ENCODE measurements around the gene AGPAT3.

AGPAT3 gene

DNA sequence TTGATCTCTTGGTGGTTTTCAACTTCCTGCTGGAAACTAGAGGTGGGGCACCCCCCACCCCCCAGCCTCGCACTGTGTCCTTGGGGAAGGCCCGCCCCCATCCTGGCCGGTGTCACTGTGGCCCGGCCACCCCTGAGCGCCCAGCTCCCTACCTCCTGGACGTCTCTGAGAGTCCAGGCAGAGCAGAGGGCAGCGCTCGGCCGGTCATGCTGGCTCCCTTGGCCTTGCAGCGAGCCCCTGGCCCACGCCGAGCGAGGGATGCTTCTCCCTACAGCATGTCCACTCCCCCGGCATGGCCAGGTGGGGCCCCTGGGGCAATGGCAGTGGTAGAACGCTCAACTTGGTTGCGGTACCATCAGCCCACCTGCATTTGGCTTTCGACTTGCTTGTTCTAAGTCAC is 118.4 kb downstream of the AGPAT3 start:
- DNase-seq: no peak

DNA sequence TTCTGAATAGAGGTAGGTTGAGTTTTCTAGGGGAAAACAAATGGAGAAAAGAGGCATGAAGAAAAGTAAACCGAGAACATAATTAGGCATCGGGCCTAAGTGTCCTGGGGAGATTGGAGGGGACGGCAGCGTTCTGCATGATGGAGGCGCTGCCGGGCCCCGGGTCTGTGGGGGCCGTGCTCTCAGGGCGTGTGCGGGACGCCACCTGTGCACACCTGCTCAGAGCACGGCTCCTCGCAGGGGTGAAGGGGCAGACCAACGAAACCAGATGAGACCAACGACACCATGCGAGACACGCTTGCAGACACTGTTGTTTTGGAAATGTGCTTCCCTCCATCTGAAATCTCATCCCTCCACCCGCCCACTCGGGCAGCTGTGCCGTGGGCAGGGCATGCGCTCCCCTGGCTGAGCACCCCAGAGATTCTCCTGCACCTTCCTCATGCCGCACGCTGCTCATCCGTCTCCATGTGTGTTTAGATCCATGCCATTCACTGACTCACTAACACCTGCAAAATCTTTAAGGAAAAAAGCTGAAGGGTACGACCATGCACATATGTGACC is 118.9 kb downstream of the AGPAT3 start:
- DNase-seq: no peak

- DNase-seq: no peak
These were observed 120.1 kb downstream of the AGPAT3 start for GRCh38 chr21:43984905-43985689.

DNA sequence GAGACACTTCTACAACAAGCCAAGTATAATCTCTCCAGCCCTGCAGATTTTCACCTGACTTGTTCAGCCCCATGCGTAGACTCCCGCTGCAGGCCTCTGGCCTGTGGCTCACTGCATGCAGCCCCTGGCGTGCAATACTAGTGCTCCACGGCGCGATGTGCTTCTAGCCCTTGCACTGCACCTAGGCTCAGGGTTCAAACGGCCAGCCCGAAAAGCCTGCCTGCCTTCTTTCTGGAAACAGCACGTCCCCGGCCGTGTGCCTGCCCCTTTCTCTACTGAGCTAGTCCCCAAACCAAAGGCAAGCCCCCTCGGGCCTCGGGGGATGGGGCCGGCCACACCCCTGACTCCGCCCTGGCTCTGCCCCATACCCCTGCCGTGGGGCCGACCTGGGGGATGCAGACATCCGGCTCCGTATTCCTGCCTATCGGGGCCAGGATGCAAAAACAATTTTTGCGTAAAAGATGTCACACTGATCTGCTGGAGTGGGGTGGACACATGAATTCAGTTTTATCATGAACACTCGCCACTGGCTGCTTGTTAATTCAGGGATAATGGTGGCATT is 120.7 kb downstream of the AGPAT3 start:
- no peak for DNase-seq

DNA sequence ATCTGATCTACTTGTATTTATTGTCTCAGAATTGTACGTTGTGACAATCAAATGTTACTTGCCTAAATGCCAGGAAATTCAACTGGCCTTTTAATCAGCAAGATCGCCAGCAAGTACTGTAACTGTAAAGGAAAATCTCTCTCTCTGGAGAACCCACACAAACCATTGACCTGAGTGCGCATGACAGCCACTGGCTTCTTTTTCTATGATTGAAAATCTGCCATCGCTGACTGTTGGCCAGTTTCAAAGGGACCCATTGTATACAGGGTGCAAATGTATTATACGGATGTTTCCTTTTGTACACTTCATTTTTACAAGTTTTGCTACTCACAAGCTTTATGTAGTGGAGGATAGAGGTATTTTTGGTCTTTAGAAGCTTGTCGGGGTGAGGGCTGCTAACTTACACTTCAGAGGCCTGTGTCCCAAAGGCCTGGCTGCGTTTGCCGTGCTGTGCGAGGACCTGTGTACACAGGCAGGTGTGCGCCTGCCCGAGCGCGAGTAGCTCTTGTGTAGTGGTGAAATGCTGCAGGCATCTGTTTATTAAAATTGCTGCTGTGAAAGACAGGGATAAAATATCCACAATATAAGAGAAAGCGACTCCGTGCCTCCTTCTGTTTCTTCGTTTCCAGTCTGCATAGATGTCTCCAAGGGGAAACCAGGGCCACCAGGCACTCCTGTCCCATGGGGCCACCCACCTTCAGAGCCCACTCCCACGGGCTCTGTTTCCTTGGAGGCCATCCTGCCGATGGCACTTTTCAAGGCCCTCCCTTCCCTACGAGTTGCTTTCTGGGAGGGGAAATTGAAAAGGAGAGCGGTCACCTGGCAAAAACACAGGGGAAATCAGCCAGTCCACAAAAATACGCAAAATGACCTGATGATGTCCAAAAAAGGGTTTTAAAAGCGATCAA is 121.8 kb downstream of the AGPAT3 start:
- no peak for DNase-seq

DNA sequence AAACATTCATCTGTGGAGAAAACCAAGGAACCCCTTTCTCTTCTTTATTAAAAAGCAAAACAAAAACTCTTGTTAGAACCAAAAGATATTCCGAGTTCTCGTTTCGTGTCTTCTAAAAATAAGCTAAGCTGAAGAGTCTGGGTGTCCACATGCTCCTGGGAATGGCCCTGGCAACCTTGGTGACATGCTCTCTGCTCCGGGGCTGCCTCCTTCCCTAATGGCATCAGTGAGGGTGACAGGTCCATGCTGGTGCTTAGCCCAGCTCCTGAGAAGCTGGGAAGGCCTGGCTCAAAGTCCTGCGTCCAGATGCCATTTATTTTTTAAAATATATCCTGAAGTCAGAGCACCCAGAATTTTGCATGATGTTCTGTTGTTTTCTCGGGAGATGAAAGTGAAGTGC is 122.5 kb downstream of the AGPAT3 start:
- no peak for DNase-seq

DNA sequence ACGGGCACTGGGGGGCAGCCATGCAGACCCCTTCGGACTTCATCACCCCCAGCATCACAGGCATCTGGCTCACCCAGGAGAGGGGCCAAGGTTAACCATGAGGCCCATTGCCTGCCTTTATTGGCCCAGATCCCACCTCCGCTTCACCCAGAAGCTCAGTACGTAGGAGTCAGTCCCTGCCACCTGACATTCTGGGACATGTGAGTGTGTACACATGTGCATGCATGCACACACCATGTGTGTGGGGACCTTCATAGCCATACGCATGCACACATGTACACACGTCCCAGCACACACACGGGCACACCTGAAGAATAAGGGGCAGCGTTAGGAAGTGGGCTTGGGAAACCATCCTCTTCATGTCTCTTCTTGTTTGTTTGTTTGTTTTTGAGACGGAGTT is 123.0 kb downstream of the AGPAT3 start:
- no peak for DNase-seq

GRCh38 chr21:43988506-43989230 is 123.6 kb downstream of the AGPAT3 start:
- no peak for DNase-seq

- no peak for DNase-seq
These were observed 124.4 kb downstream of the AGPAT3 start for GRCh38 chr21:43989401-43989800.

- DNase-seq: no peak
These were observed 126.5 kb downstream of the AGPAT3 start for GRCh38 chr21:43991447-43991991.

DNA sequence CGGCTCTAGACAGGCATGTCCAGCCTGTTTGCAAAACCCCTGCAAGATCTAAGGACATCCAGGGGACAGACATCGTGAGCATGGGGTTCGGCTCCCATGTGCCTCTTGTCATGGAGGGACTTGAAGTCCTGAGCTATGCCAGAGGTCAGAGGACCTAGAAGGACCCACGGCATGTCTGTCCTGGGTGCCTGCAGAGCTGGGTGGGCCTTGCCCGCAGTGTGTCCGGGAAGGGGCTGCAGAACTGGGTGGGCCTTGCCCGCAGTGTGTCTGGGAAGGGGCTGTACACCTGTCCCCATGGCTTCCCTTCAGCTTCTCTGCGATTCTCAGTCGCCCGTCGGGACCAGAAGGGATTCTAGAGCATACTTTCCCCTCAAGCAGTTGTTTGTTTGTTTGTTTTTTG is 127.1 kb downstream of the AGPAT3 start:
- DNase-seq: no peak

- DNase-seq: no peak
These were observed 128.5 kb downstream of the AGPAT3 start for GRCh38 chr21:43993420-43993934.

- no peak for DNase-seq
These were observed 129.1 kb downstream of the AGPAT3 start for GRCh38 chr21:43994085-43994484.

- no peak for DNase-seq
These were observed 129.6 kb downstream of the AGPAT3 start for GRCh38 chr21:43994646-43995045.

GRCh38 chr21:43995521-43996105 is 130.6 kb downstream of the AGPAT3 start:
- DNase-seq: no peak

GRCh38 chr21:43997766-43998742 is 133.0 kb downstream of the AGPAT3 start:
- no peak for DNase-seq

- DNase-seq: no peak
These were observed 135.3 kb downstream of the AGPAT3 start for GRCh38 chr21:44000360-44000759.

DNA sequence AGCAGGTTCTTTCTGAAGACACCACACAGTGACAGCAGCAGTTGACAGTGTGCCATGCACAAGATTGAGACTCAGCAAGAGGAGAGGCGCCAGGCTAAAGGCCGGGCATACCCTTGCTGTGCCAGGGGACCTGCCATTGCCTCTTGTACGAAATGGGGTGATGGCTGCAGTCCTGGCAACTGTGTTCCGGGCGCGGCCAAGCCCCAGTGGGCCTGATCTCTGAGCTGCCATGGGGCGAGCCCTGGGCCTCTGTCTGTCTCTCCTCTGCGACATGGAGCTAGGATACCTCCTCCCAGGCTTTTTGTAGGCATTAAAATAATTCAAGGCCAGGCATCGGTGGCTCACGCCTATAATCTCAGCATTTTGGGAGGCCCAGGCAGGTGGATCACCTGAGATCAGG is 137.5 kb downstream of the AGPAT3 start:
- DNase-seq: no peak

DNA sequence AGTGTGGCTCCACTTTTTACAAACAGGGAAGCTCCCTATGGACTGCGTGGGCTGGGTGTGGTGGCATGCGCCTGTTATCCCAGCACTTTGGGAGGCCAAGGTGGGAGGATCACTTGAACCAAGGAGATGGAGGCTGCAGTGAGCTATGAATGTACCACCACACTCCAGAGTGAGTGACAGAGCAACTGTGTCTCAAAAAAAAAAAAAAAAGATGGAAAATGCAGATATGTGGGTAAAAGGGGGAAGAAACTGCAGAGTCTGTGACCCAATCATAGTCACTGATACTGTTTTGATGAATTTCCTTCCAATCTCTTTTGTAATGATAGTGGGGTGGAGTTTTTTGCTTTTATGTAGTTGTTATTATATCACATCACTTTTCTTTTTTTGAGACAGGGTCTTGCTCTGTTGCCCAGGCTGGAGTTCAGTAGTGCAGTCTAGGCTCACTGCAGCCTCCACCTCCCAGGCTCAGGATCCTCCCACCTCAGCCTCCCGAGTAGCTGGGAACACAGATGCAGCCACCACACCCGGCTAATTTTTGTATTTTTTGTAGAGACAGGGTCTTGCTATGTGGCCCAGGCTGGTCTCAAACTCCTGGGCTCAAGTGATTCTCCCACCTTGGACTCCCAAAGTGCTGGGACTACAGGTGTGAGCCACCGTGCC is 138.4 kb downstream of the AGPAT3 start:
- DNase-seq: no peak

- DNase-seq: no peak
These were observed 140.0 kb downstream of the AGPAT3 start for GRCh38 chr21:44005071-44005470.
